Uterus (tissue), 2 donors: ENCODE measurements around the gene ETS1.

Experiments used
- CTCF ChIP-seq, 4 experiments: fragments of 200-600 bp in 2 of 4; fragments of 450-650 bp in 2 of 4; sonication (generic) in 2 of 4; IDR thresholded peaks; one replicate each; pipeline ENCODE4 v1.5.1; 2016 to 2019; ENCODE audit warnings: antibody characterized with exemption in 4 of 4, mild to moderate bottlenecking in 2 of 4, moderate library complexity in 1 of 4
- POLR2A ChIP-seq, 2 donors: fragments of 450-650 bp; IDR thresholded peaks; one replicate each; pipeline ENCODE4 v1.6.1; 2016; ENCODE audit warnings: antibody characterized with exemption in 2 of 2, mild to moderate bottlenecking in 1 of 2, moderate library complexity in 1 of 2

- no peak for TF ChIP-seq CTCF (IDR thresholded peaks at IDR 0.05)
- TF ChIP-seq POLR2A (IDR thresholded peaks at IDR 0.05): no peak
These were observed 71.3 kb downstream of the ETS1 start for GRCh38 chr11:128515826-128516778.
